AG04450 (cell line): ENCODE results near the gene PLPPR3. TPM values are rescaled to one million over a fixed set of nuclear protein-coding genes. Genes with fewer than 3 reads are reported as not detected.

Experiments
- CTCF ChIA-PET: fragments of 300-600, 350-600 bp; formaldehyde crosslinking; extraction: SDS; loops from one replicate; lab custom pipeline; 2022; ENCODE audit warnings: antibody characterized with exemption, inconsistent platforms; lab: Charles Lee
- POLR2A ChIA-PET: fragments of 350-600 bp; formaldehyde crosslinking; extraction: SDS; loops from one replicate; lab custom pipeline; 2021; ENCODE audit warnings: antibody characterized with exemption, inconsistent platforms; lab: Yijun Ruan, JAX
- DNase-seq: peaks from one replicate; pipeline ENCODE4 v3.0.0-alpha.2; 2011; ENCODE audit warnings: low read depth, low spot score
- H3K27ac ChIP-seq: one replicate; pipeline ENCODE4 v1.5.1; 2012; ENCODE audit warnings: low read depth, low read length, control low read depth
- H3K27me3 ChIP-seq: one replicate; pipeline ENCODE4 v1.6.0; 2012; ENCODE audit warnings: low read length; ENCODE audit not compliant: control insufficient read depth, insufficient read depth
- H3K4me3 ChIP-seq: 2 replicates; pipeline ENCODE4 v1.5.1; 2011; ENCODE audit warnings: mild to moderate bottlenecking, low read depth, low read length, control low read depth
- H3K9me3 ChIP-seq: 2 replicates; pipeline ENCODE4 v1.5.1; 2012; ENCODE audit warnings: low read length; ENCODE audit not compliant: control insufficient read depth, insufficient read depth
- polyA plus RNA-seq: library from polyadenylated mRNA; depleted of rRNA; stranded (reverse); fragments of >200 nt; gene quantifications from 2 replicates; pipeline ENCODE4 v1.2.3, GENCODE V29; 2011; rRNA removed
- small RNA-seq: library from RNA; depleted of rRNA; stranded (forward); fragments of <200 nt; gene quantifications from one replicate; pipeline ENCODE3, GENCODE V24; 2012; ENCODE audit warnings: low read depth; ENCODE audit not compliant: insufficient read length
- TF ChIP-seq, protein P1 (sequence below): IDR thresholded peaks from 2 replicates; pipeline ENCODE4 v1.5.1; 2011; ENCODE audit warnings: low read depth, low read length, control low read depth, inconsistent platforms

PLPPR3 gene
- polyA plus RNA-seq, 1 experiment: 1.3 TPM

DNA sequence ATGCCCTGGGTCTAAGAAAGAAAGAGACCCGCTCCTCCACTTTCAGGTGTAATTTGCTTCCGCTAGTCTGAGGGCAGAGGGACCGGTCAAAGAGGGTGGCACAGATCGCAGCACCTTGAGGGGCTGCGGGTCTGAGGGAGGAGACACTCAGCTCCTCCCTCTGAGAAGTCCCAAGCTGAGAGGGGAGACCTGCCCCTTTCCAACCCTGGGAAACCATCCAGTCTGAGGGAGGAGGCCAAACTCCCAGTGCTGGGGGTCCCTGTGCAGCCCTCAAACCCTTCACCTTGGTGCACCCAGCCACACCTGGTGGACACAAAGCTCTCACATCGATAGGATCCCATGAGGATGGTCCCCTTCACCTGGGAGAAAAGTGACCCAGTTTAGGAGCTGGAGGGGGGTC, 57.9 kb downstream of the PLPPR3 start:
- H3K27ac ChIP-seq: no peak overlapping the region
- H3K9me3 ChIP-seq: peaks cover 6% of the 10 kb centered on the region
- DNase-seq: no peak
- H3K27me3 ChIP-seq: no peaks in the 10 kb centered on the region
- TF ChIP-seq, protein P1, sequence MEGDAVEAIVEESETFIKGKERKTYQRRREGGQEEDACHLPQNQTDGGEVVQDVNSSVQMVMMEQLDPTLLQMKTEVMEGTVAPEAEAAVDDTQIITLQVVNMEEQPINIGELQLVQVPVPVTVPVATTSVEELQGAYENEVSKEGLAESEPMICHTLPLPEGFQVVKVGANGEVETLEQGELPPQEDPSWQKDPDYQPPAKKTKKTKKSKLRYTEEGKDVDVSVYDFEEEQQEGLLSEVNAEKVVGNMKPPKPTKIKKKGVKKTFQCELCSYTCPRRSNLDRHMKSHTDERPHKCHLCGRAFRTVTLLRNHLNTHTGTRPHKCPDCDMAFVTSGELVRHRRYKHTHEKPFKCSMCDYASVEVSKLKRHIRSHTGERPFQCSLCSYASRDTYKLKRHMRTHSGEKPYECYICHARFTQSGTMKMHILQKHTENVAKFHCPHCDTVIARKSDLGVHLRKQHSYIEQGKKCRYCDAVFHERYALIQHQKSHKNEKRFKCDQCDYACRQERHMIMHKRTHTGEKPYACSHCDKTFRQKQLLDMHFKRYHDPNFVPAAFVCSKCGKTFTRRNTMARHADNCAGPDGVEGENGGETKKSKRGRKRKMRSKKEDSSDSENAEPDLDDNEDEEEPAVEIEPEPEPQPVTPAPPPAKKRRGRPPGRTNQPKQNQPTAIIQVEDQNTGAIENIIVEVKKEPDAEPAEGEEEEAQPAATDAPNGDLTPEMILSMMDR: no peak
- POLR2A ChIA-PET: interaction anchor here (1.2 kb wide), 1 partner anchor 11 kb away, joined by 3 read pairs; no protein-coding TSS in a partner anchor
- CTCF ChIA-PET: interaction anchor here (0.6 kb wide), 1 partner anchor 185 kb away, joined by 3 read pairs; no protein-coding TSS in a partner anchor
- H3K4me3 ChIP-seq: no peak overlapping the region

DNA sequence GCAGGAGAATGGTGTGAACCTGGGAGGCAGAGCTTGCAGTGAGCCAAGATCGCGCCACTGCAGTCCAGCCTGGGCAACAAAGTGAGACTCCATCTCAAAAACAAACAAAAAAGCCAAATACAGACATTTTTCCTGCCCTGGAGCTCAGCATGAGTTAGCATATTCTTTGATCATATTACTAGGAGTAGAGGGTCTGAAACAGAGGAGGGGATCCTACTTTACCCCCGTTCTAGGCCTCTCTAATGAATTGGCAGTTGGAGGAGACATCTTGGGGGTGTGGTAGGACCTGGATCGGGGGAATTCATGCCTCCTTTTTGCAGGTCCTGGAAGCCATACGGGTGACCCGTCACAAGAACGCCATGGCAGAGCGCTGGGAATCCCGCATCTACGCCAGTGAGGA, 58.6 kb downstream of the PLPPR3 start:
- H3K27me3 ChIP-seq: no peaks in the 10 kb centered on the region
- H3K9me3 ChIP-seq: peaks cover 12% of the 10 kb centered on the region
- no peak for DNase-seq
- TF ChIP-seq, protein P1: no peak
- no peak overlapping the region for H3K4me3 ChIP-seq
- CTCF ChIA-PET: no interaction called here
- no peak overlapping the region for H3K27ac ChIP-seq
- POLR2A ChIA-PET: interaction anchor here (1.2 kb wide), 1 partner anchor 10 kb away, joined by 3 read pairs; no protein-coding TSS in a partner anchor

Small RNA genes within 50 kb of the gene (small RNA-seq; reads per million reads assigned to genes)
- not detected for gene MIR3187

Other genes starting within 250 kb of the PLPPR3 start
- gene BSG, start 249.4 kb downstream of the PLPPR3 start, polyA plus RNA-seq: 404 and 515 TPM in 2 replicates
- 0.33 and 0.58 TPM in 2 replicates for gene HCN2, start 232.1 kb downstream of the PLPPR3 start, polyA plus RNA-seq
- gene POLRMT, start 188.4 kb downstream of the PLPPR3 start, polyA plus RNA-seq: 15.5 and 21.1 TPM in 2 replicates
- gene FGF22, start 182.1 kb downstream of the PLPPR3 start, polyA plus RNA-seq: not detected in 2 replicates
- gene RNF126, start 158.7 kb downstream of the PLPPR3 start, polyA plus RNA-seq: 1.7 and 3.1 TPM in 2 replicates
- 21.2 and 23.2 TPM in 2 replicates for gene FSTL3, start 145.6 kb downstream of the PLPPR3 start, polyA plus RNA-seq
- not detected in 2 replicates for gene PRSS57, start 126.5 kb downstream of the PLPPR3 start, polyA plus RNA-seq
- gene PALM, start 113.0 kb downstream of the PLPPR3 start, polyA plus RNA-seq: 1.8 and 2.4 TPM in 2 replicates
- 0.07 and 0.09 TPM in 2 replicates for gene MISP, start 70.8 kb downstream of the PLPPR3 start, polyA plus RNA-seq
- 141 and 216 TPM in 2 replicates for gene PTBP1, start 24.5 kb downstream of the PLPPR3 start, polyA plus RNA-seq
- gene AZU1, start 5.9 kb upstream of the PLPPR3 start, polyA plus RNA-seq: 0.04 TPM in 1 of 2 replicates, not detected in the other
- not detected in 2 replicates for gene PRTN3, start 19.0 kb upstream of the PLPPR3 start, polyA plus RNA-seq
- not detected in 2 replicates for gene ELANE, start 30.3 kb upstream of the PLPPR3 start, polyA plus RNA-seq
- 0.45 and 1.0 TPM in 2 replicates for gene CFD, start 37.7 kb upstream of the PLPPR3 start, polyA plus RNA-seq
- 22.7 and 31.7 TPM in 2 replicates for gene MED16, start 71.2 kb upstream of the PLPPR3 start, polyA plus RNA-seq
- not detected in 2 replicates for gene RNU6-9, start 71.5 kb upstream of the PLPPR3 start, polyA plus RNA-seq
- 24.0 and 30.9 TPM in 2 replicates for gene R3HDM4, start 91.3 kb upstream of the PLPPR3 start, polyA plus RNA-seq
- gene KISS1R, start 95.4 kb upstream of the PLPPR3 start, polyA plus RNA-seq: not detected in 2 replicates
- gene ARID3A, start 104.1 kb upstream of the PLPPR3 start, polyA plus RNA-seq: 7.6 and 12.2 TPM in 2 replicates
- 24.5 and 36.3 TPM in 2 replicates for gene WDR18, start 162.4 kb upstream of the PLPPR3 start, polyA plus RNA-seq
- gene GRIN3B, start 178.5 kb upstream of the PLPPR3 start, polyA plus RNA-seq: 0.24 and 0.38 TPM in 2 replicates
- gene TMEM259, start 199.2 kb upstream of the PLPPR3 start, polyA plus RNA-seq: 55.8 and 74.0 TPM in 2 replicates
- gene RNU6-2, start 199.6 kb upstream of the PLPPR3 start, polyA plus RNA-seq: not detected in 2 replicates
- gene CNN2, start 204.7 kb upstream of the PLPPR3 start, polyA plus RNA-seq: 302 and 362 TPM in 2 replicates
- gene ABCA7, start 218.2 kb upstream of the PLPPR3 start, polyA plus RNA-seq: 1.5 and 1.6 TPM in 2 replicates
- 0.36 and 0.60 TPM in 2 replicates for gene ARHGAP45, start 245.2 kb upstream of the PLPPR3 start, polyA plus RNA-seq